Esophagus muscularis mucosa (tissue), 4 donors: ENCODE measurements around the gene DNAJC1. TPM values are rescaled to one million over a fixed set of nuclear protein-coding genes. Genes with fewer than 3 reads are reported as not detected.

ENCODE experiments used
- DNase-seq: peaks from one replicate; pipeline ENCODE4 v3.0.0-alpha.2; 2017; ENCODE audit errors: extremely low spot score
- H3K27ac ChIP-seq, 4 donors: fragments of 200-600 bp; sonication (generic); replicated peaks in 1 of 4; 1 replicate in 3 of 4; 2 replicates in 1 of 4; pipeline ENCODE4 v1.5.1; 2016 to 2019; ENCODE audit warnings: mild to moderate bottlenecking in 1 of 4
- H3K27me3 ChIP-seq, 4 donors: fragments of 200-600 bp; sonication (generic); one replicate each; pipeline versions ENCODE4 v1.5.1 to v1.6.0; 2016 to 2019
- H3K36me3 ChIP-seq, 4 donors: fragments of 200-600 bp; sonication (generic); one replicate each; pipeline ENCODE4 v1.5.1; 2016 to 2019
- H3K4me1 ChIP-seq, 4 donors: fragments of 200-600 bp; sonication (generic); one replicate each; pipeline ENCODE4 v1.5.1; 2016 to 2019
- H3K4me3 ChIP-seq, 4 donors: fragments of 200-600 bp; sonication (generic); 1 replicate in 2 of 4; 2 replicates in 2 of 4; pipeline ENCODE4 v1.5.1; 2016 to 2019; ENCODE audit warnings: mild to moderate bottlenecking in 4 of 4, moderate library complexity in 1 of 4
- H3K9me3 ChIP-seq, 4 donors: fragments of 200-600 bp; sonication (generic); 1 replicate in 3 of 4; 2 replicates in 1 of 4; pipeline ENCODE4 v1.5.1; 2016 to 2019
- EP300 ChIP-seq: sonication (generic); formaldehyde crosslinking; IDR thresholded peaks from one replicate; pipeline ENCODE4 v1.6.1; 2017; ENCODE audit warnings: antibody characterized with exemption
- POLR2A ChIP-seq: fragments of 450-650 bp; IDR thresholded peaks from one replicate; pipeline ENCODE4 v1.6.1; 2017; ENCODE audit warnings: antibody characterized with exemption, moderate library complexity, mild to moderate bottlenecking, low read depth
- POLR2AphosphoS5 ChIP-seq, 2 donors: sonication (generic); formaldehyde crosslinking; IDR thresholded peaks; one replicate each; pipeline ENCODE4 v1.6.1; 2017; ENCODE audit warnings: antibody characterized with exemption in 2 of 2
- WGBS: methylation state at CpG from one replicate; pipeline ENCODE4 v1.1.5; 2018; 5-methylcytosine and 5-hydroxymethylcytosine counted together
- intact Hi-C: fragments of 100-400 bp; cut with DNase I; formaldehyde crosslinking; loops from one replicate; pipeline ENCODE4 v1.15.1; 2023
- total RNA-seq, 4 donors: library from RNA; depleted of rRNA; stranded (reverse); fragments of >200 nt; gene quantifications; one replicate each; pipeline versions ENCODE4 v1.1.0 to v1.2.1, GENCODE V29; 2016
- TF ChIP-seq, protein P1 (sequence below), 3 experiments: fragments of 200-600 bp in 2 of 3; fragments of 450-650 bp in 1 of 3; sonication (generic) in 2 of 3; IDR thresholded peaks; one replicate each; pipeline ENCODE4 v1.5.1; 2017 to 2019; ENCODE audit warnings: antibody characterized with exemption in 3 of 3, mild to moderate bottlenecking in 2 of 3, moderate library complexity in 1 of 3

The DNAJC1 gene
- total RNA-seq, 4 donors from 2014 or later: 46.5 to 70.6 (median 61.5) TPM

DNA sequence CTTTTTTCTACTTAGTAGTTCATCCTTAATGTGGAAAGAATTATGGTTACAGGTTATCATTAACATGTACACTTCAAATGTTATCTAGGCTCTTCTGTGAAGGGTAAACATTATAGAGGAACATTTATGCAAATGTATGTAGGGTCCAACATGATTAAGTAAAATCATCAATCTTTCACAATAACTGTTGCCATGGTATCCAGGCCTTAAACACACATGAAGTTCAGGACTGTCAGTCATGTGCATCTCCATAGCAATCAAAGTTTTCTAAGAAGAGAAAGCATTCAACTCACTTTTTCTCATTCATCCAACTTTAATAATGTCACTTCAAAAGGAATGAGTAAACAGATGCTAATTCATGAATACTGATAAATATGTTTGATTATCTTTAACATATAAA lies 83.6 kb downstream of the DNAJC1 start:
- intact Hi-C loops: no loop called here
- TF ChIP-seq EP300 (no peak), POLR2AphosphoS5 (IDR thresholded peaks at IDR 0.05) (no peak), POLR2A (no peak)
- TF ChIP-seq, protein P1, sequence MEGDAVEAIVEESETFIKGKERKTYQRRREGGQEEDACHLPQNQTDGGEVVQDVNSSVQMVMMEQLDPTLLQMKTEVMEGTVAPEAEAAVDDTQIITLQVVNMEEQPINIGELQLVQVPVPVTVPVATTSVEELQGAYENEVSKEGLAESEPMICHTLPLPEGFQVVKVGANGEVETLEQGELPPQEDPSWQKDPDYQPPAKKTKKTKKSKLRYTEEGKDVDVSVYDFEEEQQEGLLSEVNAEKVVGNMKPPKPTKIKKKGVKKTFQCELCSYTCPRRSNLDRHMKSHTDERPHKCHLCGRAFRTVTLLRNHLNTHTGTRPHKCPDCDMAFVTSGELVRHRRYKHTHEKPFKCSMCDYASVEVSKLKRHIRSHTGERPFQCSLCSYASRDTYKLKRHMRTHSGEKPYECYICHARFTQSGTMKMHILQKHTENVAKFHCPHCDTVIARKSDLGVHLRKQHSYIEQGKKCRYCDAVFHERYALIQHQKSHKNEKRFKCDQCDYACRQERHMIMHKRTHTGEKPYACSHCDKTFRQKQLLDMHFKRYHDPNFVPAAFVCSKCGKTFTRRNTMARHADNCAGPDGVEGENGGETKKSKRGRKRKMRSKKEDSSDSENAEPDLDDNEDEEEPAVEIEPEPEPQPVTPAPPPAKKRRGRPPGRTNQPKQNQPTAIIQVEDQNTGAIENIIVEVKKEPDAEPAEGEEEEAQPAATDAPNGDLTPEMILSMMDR (IDR thresholded peaks at IDR 0.05): no peak
- Histone ChIP-seq H3K4me3 (no peak overlapping the region), H3K36me3 (no peaks in the 10 kb centered on the region), H3K4me1 (no peaks in the 10 kb centered on the region), H3K27me3 (no peaks in the 10 kb centered on the region), H3K27ac (no peak overlapping the region), H3K9me3 (no peaks in the 10 kb centered on the region)
- no peak for DNase-seq

DNA sequence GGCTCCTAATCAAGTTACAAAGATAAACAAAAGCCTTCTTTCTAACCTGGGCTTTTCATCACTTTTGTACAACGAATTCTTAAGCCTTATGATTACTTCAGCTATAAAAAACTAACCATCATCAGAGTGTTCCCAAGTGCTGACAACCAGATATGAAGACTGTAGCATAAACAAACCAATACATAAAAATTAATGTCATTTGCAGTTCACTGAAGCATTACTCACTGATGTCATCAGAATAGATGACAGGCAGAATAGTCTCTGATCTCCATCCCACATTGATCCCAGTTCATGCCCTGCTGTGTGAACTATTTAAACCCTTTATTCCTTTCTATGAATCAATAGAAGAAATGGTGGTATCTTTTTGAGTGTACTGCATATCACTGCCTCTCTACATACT lies 84.4 kb downstream of the DNAJC1 start:
- WGBS: 40% methylated on average over 1 of the region's 1 CpG
- Histone ChIP-seq H3K9me3 (no peaks in the 10 kb centered on the region), H3K27ac (no peak overlapping the region), H3K4me1 (no peaks in the 10 kb centered on the region), H3K27me3 (no peaks in the 10 kb centered on the region), H3K4me3 (no peak overlapping the region), H3K36me3 (no peaks in the 10 kb centered on the region)
- DNase-seq: no peak
- intact Hi-C loops: no loop called here
- TF ChIP-seq, protein P1 (IDR thresholded peaks at IDR 0.05): no peak
- TF ChIP-seq EP300 (no peak), POLR2AphosphoS5 (IDR thresholded peaks at IDR 0.05) (no peak), POLR2A (no peak)

DNA sequence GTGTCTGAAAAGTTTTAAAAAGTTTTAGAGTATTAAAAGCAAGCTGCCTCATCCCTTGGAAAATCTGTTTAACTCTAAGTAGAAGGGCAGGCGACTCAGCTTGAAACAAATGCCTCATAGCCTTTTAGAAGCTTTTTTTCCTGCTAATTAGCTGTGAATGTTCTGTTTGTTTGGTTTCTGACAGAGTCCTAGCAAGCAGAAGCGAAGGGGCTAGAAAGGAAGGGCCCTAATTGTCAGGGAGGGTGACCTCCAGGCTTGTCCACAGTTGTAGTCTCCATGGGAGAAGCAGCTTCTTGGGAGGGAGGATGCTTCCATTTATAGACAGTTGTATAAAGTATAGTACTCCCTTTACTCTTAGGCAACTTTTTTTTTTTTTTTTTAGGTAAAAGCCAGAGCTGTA lies 90.9 kb downstream of the DNAJC1 start:
- DNase-seq: no peak
- Histone ChIP-seq H3K9me3 (no peaks in the 10 kb centered on the region), H3K4me1 (no peaks in the 10 kb centered on the region), H3K4me3 (no peak overlapping the region), H3K27me3 (no peaks in the 10 kb centered on the region), H3K36me3 (peaks cover 0 to 8% (median 2%) of the 10 kb centered on the region in 4 donors), H3K27ac (no peak overlapping the region)
- TF ChIP-seq POLR2A (no peak), POLR2AphosphoS5 (IDR thresholded peaks at IDR 0.05) (no peak), EP300 (no peak)
- TF ChIP-seq, protein P1 (IDR thresholded peaks at IDR 0.05): no peak
- intact Hi-C loops: no loop called here
- 56% methylated on average over 2 of the region's 2 CpGs for WGBS

DNA sequence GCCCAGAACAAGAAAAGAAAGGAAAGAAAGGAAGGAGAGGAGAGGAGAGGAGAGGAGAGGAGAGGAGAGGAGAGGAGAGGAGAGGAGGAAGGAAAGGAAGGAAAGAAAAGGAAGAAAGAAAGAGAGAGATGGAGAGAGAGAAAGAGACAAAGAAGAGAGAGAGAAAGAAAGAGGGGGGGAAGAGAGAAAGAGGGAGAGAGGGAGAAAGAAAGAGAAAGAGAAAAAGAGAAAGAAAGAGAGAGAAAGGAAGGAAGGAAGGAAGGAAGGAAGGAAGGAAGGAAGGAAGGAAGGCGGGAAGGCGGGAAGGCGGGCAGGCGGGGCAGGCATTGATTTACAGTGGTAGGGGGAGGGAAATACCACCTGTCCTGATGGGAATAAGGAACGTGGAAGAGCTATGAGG lies 92.7 kb downstream of the DNAJC1 start:
- H3K9me3 ChIP-seq: no peaks in the 10 kb centered on the region
- H3K4me1 ChIP-seq: no peaks in the 10 kb centered on the region
- TF ChIP-seq POLR2AphosphoS5 (IDR thresholded peaks at IDR 0.05) (no peak), POLR2A (no peak), EP300 (no peak)
- TF ChIP-seq, protein P1 (IDR thresholded peaks at IDR 0.05): no peak

DNA sequence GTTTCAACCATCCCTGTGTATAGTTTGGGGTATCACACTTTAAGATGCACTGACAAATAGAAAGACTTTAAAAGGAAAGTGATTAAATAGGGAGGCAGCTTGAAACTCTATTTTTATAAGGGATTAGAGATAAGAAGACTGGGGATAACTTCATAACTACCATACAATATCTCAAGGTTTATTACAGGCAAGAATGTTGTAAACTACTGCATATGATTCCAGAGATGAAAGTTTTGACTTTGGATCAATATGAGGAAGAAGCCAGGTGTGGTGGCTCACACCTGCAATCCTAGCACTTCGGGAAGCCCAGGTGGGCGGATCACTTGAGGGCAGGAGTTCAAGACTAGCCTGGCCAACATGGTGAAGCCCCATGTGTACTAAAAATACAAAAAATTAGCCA lies 96.1 kb downstream of the DNAJC1 start:
- DNase-seq: no peak
- 94% methylated on average over 2 of the region's 2 CpGs for WGBS
- Histone ChIP-seq H3K4me1 (no peaks in the 10 kb centered on the region), H3K27me3 (no peaks in the 10 kb centered on the region), H3K27ac (no peak overlapping the region), H3K36me3 (peaks cover 8 to 19% (median 12%) of the 10 kb centered on the region in 4 donors), H3K4me3 (no peak overlapping the region), H3K9me3 (no peaks in the 10 kb centered on the region)
- TF ChIP-seq, protein P1 (IDR thresholded peaks at IDR 0.05): no peak
- TF ChIP-seq POLR2A (no peak), POLR2AphosphoS5 (IDR thresholded peaks at IDR 0.05) (no peak), EP300 (no peak)
- intact Hi-C loops: no loop called here

More for the DNA sequence above, 92.7 kb downstream of the DNAJC1 start:
- Histone ChIP-seq H3K27me3 (no peaks in the 10 kb centered on the region), H3K27ac (no peak overlapping the region), H3K36me3 (peaks cover 0 to 8% (median 2%) of the 10 kb centered on the region in 4 donors), H3K4me3 (no peak overlapping the region)
- intact Hi-C loops: no loop called here
- no peak for DNase-seq
- WGBS: 93% methylated on average over 5 of the region's 5 CpGs
